Loucy (cell line): ENCODE measurements around the gene CTDSP2.
"Not testable (repeated sequence)": the region's sequence is repeated elsewhere in the genome, so short reads cannot be mapped to it uniquely, and the experiment has no call there.

Experiments used
- CTCF ChIP-seq: fragments of 200-600 bp; sonication (generic); conservative IDR thresholded peaks from 2 replicates; pipeline ENCODE4 v1.5.1; 2014; ENCODE audit warnings: mild to moderate bottlenecking, antibody characterized with exemption, low read length
- EZH2phosphoT487 ChIP-seq: fragments of 200-600 bp; IDR thresholded peaks from 2 replicates; pipeline ENCODE4 v1.6.1; 2018; ENCODE audit warnings: antibody characterized with exemption, mild to moderate bottlenecking, moderate library complexity, borderline replicate concordance

DNA sequence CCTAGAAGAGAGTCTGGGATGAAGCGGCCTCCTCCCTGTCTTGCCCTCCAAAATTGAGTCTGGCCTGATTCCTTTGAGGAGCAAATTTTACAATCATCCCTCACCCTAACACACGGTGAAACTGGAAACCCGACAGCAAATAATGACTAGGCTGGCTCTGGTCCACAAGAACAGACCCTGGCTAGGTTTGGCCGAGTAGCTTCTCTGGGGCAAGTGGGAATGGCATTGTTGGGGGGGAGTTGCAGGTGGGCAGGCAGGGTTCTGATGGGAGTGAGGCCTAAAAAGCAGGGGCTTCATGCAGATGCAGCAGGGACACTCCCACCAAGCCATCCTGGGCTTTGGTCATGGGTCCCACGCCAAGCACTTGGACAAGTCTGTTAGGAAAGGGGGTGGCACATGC, 25.5 kb downstream of the CTDSP2 start:
- TF ChIP-seq CTCF, EZH2phosphoT487: not testable (repeated sequence)
